ENCODE results near the gene CGNL1.

CGNL1 gene

DNA sequence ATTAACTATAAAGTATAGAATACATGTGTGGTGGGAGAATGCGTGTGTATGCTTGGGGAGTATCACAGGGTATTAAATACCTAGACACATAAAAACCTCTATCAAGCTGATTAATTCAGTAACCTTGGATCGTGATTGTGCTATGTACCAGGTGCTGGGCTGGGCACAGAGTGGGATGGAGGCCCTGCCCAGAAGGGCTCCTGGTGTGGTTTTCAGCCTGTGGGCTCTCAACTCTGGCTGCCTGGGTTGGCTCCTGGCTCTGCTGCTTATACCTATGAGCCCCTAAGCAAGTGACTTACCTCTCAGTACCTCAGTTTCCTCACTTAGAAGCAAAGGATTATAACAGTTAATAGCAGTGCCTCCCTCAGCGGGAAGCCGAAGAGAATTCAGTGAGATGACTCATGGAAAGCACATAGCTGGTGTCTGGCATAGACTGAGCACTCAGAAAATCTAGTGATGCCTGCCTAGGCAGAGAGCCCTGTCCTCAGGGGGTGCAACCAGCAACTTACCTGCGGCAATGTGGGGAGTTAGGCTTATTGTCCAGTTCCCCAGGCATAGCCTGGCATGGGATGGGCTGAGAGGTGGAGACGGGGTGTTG, 124.8 kb downstream of the CGNL1 start:
- DNase-seq, result no peak

DNA sequence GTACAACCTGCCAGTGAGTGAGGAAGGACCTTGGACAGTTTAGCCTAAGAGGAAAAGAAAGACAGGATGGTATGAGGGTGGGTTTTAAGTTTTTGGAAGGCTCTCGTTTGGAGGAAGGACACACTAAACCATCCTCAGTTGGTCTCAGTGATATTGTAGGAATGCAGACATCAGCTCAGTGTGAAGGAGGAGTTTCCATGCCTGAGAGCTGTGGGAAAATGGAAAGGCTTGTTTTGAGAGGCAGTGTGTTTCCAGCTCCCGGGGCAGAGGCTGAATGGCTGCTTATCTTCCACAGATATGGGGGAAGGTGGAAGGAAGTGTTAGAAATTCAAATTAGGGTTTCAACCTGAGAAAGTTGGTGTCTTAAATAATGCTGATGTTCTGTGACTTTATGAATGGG, 125.8 kb downstream of the CGNL1 start:
- DNase-seq, result no peak

GRCh38 chr15:57503051-57503702, 126.9 kb downstream of the CGNL1 start:
- DNase-seq, result no peak

DNA sequence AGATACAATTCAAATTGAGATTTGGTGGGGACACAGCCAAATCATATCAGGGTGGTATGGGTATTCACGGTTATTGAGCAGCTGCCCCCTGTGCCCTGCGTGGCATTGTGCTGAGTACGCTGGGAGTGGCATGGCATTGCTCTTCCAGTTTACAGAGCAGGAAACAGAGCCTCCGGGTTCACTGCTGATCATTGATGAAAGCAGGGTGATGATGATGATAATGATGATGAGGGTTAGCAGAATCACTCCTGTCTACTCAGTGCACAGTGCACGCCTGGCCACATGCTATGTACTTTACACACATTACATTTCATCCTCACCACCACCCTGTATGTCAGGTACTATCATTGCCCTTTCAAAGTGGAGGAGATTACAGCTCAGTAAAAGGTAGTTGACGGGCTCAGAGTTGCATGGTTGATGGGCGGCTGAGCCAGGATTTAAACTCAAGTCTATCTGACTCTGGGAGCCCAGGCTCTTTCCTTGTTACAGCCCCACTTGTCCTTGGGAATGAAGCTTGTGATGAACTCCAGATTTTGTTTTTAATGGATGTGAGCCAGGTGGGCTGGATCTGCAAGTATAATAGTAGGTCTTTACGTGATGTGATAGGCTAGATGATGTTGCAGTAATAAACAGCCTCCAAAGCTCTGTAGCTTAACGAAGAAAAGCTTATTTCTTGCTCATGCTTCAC, 127.8 kb downstream of the CGNL1 start:
- DNase-seq, result no peak

DNA sequence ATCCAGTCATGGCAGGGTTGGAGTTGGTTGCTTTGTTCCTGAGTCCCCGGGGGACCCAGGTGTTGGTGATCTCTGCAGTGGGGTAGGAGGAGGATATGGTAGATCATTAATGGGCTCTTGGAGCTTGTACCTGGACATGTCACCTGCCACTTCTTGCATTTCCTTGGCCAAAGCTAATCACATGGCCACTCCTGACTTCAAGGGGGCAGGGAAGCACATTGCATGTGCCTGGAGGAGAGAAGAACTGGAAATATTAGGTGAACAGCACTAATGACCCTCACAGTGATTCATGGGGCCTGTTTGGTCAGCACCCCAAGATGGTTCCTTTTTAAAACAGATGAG, 128.3 kb downstream of the CGNL1 start:
- no peak for DNase-seq

GRCh38 chr15:57505056-57505715, 128.9 kb downstream of the CGNL1 start:
- no peak for DNase-seq

DNA sequence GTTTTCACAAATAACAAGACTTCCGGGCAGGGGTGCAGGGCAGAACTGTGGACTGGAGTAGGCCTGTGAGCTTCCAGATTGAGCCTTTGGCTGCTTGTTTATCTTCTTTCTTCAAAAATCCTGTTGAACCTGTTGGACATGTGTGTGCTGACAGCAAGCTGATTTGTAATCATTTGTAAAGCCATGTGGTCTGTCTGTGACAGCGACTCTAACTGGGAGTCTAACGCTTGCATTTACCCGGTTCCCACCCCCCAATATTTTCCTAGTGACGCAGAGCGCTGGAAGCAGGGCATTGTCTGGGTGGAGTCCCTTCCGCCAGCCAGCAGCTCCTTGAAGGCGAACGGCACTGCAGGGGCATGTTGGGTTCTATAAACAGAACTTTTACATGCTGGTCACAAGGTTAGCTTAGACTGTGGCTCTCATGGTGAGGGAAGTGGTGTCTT, 129.7 kb downstream of the CGNL1 start:
- no peak for DNase-seq

DNA sequence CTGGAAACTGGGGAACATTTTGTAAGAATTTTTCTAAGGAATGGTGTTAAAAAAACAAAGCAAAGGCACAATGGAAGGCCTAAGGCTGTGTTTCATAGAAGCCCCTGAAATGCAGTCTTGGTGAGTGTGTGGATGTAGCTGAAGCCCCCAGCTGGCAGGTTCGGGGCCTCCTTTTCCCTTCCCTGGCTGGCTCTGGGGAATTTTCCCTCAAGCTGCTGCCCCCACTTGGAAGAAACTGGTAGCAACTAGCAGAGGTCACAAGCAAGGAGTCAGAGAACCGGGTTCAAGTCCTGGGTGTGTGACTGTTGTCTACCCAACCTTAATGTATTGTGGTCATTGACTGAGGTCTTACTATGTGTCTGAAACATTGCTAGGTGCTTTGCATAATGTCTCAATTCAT, 130.1 kb downstream of the CGNL1 start:
- no peak for DNase-seq

GRCh38 chr15:57507111-57507510, 130.8 kb downstream of the CGNL1 start:
- no peak for DNase-seq

DNA sequence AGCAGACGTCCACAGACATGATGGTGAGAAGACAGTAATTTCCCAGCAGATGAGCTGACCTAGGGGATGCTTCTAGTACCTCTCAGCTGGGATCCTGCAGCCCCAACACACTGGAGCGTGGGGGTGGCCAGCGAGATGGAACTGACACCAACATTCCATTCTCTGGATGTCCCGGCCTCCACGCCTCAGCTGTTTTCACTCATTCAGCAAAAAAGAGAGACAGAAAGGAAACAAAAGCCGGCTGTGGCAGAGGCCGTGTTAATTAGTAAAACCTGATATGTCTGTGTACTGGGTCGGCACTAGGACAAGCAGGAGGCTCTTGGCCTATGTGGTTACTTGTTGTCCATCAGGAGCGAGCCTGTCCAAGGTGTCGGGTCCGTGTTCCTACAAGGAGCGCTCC, 132.8 kb downstream of the CGNL1 start:
- no peak for DNase-seq

DNA sequence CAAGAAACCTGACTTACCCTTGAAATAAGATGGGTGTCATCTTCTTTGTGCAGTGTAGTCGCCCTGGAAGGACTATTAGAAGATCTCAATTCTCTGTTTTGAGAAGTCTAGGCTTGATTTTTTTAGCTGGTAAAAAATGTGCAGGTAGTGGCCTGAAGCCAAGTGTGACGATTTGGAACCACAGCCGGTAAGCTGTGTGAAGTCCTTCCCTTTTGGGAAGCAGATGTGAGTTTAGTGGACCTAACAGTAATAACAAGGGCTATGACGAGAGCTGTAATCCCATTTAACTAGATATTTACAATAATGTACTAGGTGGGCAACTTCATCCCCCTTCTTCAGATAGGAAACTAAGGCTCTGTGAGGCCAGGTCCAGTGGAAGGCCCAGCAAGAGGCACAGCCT, 133.7 kb downstream of the CGNL1 start:
- no peak for DNase-seq

GRCh38 chr15:57510647-57511046, 134.3 kb downstream of the CGNL1 start:
- DNase-seq, result no peak

DNA sequence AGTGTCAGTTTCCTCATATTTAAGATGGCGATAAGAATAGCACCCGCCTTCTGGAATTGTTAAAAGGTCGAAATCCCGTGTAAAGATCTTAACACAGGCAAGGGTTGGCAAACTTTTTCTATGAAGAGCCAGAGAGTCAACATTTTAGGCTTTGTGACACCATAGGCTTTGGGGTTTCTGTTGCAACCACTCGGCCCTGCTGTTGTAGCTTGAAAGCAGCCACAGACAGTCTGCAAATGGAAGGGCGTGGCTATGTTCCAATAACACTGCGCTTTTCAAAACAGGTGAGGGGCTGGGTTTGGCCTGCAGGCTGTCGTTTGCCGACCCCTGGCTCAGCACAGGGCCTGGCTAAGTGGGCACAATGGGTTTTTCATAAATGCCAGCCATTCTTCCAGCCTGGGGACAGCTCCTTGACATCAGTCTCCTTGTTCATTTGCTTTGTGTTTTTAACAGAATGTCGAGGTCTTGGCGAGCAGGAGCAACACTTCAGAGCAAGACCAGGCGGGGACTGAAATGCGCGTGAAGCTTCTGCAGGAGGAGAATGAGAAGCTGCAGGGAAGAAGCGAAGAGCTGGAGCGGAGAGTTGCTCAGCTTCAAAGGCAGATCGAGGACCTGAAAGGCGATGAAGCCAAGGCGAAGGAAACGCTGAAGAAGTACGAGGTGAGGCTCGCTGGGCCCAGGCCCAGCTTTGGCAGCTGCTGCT, 140.2 kb downstream of the CGNL1 start:
- no peak for DNase-seq

GRCh38 chr15:57517030-57517671, 140.8 kb downstream of the CGNL1 start:
- DNase-seq, result no peak

DNA sequence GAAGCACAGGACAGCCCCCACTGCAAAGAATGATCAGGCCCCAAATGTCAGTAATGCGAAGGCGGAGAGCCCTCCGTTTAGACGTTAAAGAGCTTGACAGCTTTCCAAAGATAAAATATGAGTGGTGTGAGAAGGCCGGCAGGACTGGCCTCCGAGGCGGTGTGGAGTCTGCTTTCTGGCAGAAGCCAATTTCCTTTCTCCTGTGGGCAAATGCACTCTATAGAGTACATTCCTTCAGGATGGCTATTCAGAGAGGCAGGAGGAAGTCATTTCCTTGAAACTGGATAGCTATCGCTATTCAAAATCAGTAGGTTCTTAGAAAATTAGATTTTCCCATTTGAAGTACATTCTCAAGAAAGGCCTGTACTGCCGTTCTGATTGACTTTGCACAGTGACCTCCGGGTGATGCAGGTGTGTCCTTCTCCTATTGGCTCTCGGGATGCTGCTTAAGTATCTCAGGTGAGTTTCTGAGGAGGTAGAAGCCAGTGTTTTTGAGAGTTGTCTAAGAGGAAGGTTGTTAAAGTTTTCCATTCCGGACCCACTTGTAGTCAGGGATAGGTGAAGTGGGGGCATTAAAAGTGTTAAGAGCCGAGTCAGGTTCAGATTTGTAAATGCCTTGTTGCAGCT, 142.6 kb downstream of the CGNL1 start:
- no peak for DNase-seq

DNA sequence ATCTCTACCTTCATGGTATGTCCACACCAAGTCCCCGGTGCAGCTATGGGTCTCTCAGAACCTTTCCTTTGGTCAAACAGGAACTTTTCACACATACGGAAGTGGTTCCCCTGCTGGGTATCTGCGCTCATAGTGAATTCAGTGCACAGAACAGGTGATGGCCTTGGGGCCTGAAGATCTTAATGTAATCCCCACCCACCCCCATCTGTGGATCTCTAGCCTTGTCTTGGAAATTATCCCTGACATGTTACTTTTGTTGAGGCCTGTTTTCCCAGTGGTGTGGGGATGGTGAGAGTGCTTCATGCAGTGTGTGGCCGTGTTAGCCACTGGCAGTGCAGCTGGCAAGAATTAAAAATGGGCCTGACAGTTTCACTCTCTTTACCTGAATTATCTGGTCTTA, 143.5 kb downstream of the CGNL1 start:
- DNase-seq, result no peak

DNA sequence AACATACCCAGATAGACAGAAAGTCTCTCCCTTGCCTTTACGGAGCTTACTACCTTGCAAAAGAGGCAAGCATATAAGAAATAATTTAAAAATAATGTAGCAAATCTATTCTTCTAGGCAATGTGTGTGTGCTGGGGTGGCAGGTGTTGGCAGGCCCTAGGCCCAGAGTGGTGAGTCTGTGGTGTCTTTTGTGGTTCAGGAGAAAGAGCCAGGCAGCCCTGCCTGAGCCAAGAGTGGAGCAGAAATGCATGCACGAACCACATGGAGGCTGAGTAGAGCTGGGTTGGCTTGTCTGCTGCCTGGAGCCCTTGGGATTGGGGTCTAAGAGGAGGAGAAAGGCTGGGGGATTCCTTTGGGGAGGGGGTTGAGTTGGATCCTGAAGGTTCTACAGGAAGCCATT, 145.2 kb downstream of the CGNL1 start:
- DNase-seq, result no peak

- DNase-seq, result no peak
Measured at GRCh38 chr15:57522148-57522547, 145.8 kb downstream of the CGNL1 start.

DNA sequence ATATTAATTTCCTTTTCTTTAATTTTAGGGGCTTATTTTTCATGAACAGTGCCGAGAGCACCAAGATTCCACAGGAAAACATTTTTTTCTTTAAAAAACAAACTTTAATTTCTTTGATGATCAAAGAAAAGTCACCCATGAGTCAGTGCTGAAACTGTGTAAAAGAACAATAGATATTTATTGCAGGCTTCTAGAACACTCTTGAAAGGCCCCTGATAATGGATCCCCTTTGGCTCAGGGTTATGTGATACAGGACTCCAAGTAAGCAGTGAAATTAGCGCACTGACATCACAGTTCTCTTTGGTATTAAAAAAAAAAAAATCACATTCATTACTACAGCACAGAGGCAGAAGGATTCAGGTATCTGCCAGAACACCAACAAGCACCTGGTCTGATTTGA, 149.3 kb downstream of the CGNL1 start:
- no peak for DNase-seq

DNA sequence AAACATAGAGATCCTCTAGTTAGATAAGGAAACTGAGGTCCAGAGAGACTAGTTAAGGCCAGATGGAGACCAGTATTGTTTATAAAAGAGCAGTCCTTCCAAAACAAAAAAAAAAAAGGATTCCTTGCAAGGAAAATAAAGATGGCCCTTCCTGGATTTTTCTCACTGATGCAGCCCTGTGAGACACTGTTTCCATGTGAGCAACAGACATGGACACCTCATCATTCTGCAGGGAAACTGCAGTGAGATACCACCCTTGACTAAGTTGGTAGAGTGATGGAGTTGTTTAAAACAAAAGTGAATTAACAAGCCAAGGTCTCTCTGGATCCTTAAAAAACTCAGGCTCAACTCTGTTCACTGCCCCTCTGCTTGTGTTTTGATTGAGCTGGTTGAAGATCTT, 149.8 kb downstream of the CGNL1 start:
- no peak for DNase-seq

DNA sequence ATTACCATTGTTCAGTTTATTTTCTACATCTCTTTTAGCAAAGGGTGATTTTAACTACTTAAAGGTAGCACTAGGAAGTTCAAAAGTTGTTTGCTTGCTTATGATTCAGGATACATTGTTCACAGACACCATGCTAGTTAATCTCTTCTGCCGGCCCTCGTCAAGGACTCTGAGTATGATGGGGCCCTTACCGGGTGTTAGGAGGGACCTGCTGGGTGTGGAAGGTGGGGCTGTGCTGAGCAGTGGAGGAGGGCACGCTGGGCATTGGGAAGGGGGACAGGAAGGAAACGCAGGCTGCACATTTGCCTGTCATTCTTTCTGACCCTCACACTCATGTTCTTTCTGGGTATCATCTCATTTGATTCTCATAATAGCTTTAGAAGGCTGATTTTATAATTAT, 150.3 kb downstream of the CGNL1 start:
- DNase-seq, result no peak

DNA sequence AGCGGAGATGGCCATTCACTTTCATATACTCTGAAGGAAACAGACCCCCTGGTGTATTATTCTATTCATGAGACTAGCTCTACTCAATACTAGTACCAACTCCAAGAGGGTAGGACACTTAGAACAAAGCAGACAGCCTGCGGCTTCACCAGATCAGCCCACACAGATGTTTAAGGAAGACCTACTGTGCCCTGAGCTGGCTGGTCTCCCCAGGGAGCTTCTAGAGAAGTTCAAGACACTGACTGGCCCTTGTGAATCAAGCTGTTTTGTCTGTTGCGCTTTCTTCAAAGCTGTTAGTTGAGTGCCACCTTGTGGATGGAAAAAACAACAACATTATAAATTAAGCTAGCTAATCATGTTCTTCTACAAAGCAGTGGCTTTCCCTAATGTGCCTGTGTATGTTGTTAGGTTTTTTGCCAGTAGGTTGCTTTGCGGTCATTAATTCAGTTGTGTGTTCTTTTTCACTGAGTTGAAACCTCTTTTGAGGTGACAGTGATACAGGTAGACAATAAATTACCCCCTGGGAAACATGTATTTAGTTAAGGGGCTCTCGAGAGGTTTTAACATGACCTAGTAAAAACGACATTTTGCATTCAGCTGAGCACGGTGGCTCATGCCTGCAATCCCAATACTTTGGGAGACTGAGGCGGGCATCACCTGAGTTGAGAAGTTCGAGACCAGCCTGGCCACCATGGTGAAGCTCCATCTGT, 151.2 kb downstream of the CGNL1 start:
- no peak for DNase-seq
